IMR-90 (cell line): ENCODE results near the gene NKD1. TPM values are rescaled to one million over a fixed set of nuclear protein-coding genes. Genes with fewer than 3 reads are reported as not detected.

Source experiments
- ATAC-seq: fragments of 200-7000 bp; cut with Tn5 transposase; 2 replicates; pipeline ENCODE4 v1.9.1; 2020; ENCODE audit warnings: low read depth, mild to moderate bottlenecking, moderate library complexity
- BruUV-seq: library from RNA; stranded (reverse); fragments of 400-500 nt; replicated peaks from 2 replicates; lab custom pipeline; 2021; lab: Mats Ljungman, UMichigan
- CTCF ChIA-PET: fragments of 300-600 bp; formaldehyde crosslinking; extraction: SDS; loops from one replicate; lab custom pipeline; 2021; ENCODE audit warnings: antibody characterized with exemption; lab: Yijun Ruan, JAX
- POLR2A ChIA-PET: fragments of 300-600 bp; sonication (Branson Sonifier 250); formaldehyde crosslinking; loops from one replicate; lab custom pipeline; 2022; ENCODE audit warnings: antibody characterized with exemption; ENCODE audit not compliant: unreplicated experiment; lab: Charles Lee
- DNase-seq: peaks from one replicate; pipeline ENCODE4 v3.0.0; 2013
- H2AFZ ChIP-seq: replicated peaks from 2 replicates; pipeline ENCODE3; 2013; ENCODE audit warnings: low read length, mild to moderate bottlenecking; ENCODE audit not compliant: poor library complexity
- H2AK5ac ChIP-seq: 2 replicates; pipeline ENCODE4 v1.6.1; 2013; ENCODE audit warnings: low read depth, low read length, inconsistent platforms
- H2AK9ac ChIP-seq: replicated peaks from 2 replicates; pipeline ENCODE3; 2013; ENCODE audit warnings: mild to moderate bottlenecking, low read depth, low read length, moderate library complexity; ENCODE audit not compliant: poor library complexity
- H2BK120ac ChIP-seq: 2 replicates; pipeline ENCODE4 v1.6.1; 2013; ENCODE audit warnings: low read depth, low read length, inconsistent platforms
- H2BK15ac ChIP-seq: 3 replicates; pipeline ENCODE4 v1.6.1; 2013; ENCODE audit warnings: low read depth, low read length, inconsistent platforms
- H2BK20ac ChIP-seq: 2 replicates; pipeline ENCODE4 v1.6.1; 2013; ENCODE audit warnings: low read depth, mild to moderate bottlenecking, inconsistent platforms, low read length, moderate library complexity
- H2BK5ac ChIP-seq: 2 replicates; pipeline ENCODE4 v1.6.1; 2013; ENCODE audit warnings: mild to moderate bottlenecking, low read depth, low read length, inconsistent platforms; ENCODE audit not compliant: poor library complexity, severe bottlenecking
- H3K14ac ChIP-seq: replicated peaks from 2 replicates; pipeline ENCODE4 v1.6.1; 2013; ENCODE audit warnings: low read depth, low read length, inconsistent platforms
- H3K18ac ChIP-seq: 2 replicates; pipeline ENCODE4 v1.6.1; 2013; ENCODE audit warnings: low read depth, low read length, control low read depth
- H3K23ac ChIP-seq: 2 replicates; pipeline ENCODE4 v1.6.1; 2013; ENCODE audit warnings: low read depth, low read length, inconsistent platforms
- H3K27ac ChIP-seq: 2 replicates; pipeline ENCODE4 v1.5.1; 2013; ENCODE audit warnings: mild to moderate bottlenecking, control low read depth, low read length; ENCODE audit not compliant: insufficient read depth
- H3K27me3 ChIP-seq: 2 replicates; pipeline ENCODE4 v1.6.1; 2013; ENCODE audit warnings: low read length; ENCODE audit not compliant: control insufficient read depth, insufficient read depth
- H3K36me3 ChIP-seq: 2 replicates; pipeline ENCODE4 v1.6.1; 2013; ENCODE audit warnings: low read length, mixed read lengths; ENCODE audit not compliant: control insufficient read depth, insufficient read depth
- H3K4ac ChIP-seq: 2 replicates; pipeline ENCODE4 v1.6.1; 2013; ENCODE audit warnings: low read depth, low read length, inconsistent platforms
- H3K4me1 ChIP-seq: 2 replicates; pipeline ENCODE4 v1.6.1; 2013; ENCODE audit warnings: low read length, mixed read lengths; ENCODE audit not compliant: control insufficient read depth, insufficient read depth
- H3K4me2 ChIP-seq: 2 replicates; pipeline ENCODE4 v1.6.1; 2013; ENCODE audit warnings: low read depth, mild to moderate bottlenecking, control low read depth, low read length, moderate library complexity
- H3K4me3 ChIP-seq: 2 replicates; pipeline ENCODE4 v1.5.1; 2013; ENCODE audit warnings: low read depth, mild to moderate bottlenecking, control low read depth, low read length, moderate library complexity; ENCODE audit not compliant: insufficient read depth
- H3K56ac ChIP-seq: 2 replicates; pipeline ENCODE4 v1.6.1; 2013; ENCODE audit warnings: low read length, inconsistent platforms; ENCODE audit not compliant: insufficient read depth; ENCODE audit errors: extremely low read depth
- H3K79me1 ChIP-seq, 2 experiments: 2 replicates each; pipeline ENCODE4 v1.6.1; 2013; ENCODE audit warnings: low read length in 2 of 2, inconsistent platforms in 1 of 2, low read depth in 1 of 2
- H3K9ac ChIP-seq: 2 replicates; pipeline ENCODE4 v1.6.1; 2013; ENCODE audit warnings: low read depth, low read length, control low read depth
- H3K9me1 ChIP-seq: 2 replicates; pipeline ENCODE4 v1.6.1; 2013; ENCODE audit warnings: low read length, inconsistent platforms; ENCODE audit not compliant: insufficient read depth
- H3K9me3 ChIP-seq: 2 replicates; pipeline ENCODE4 v1.6.1; 2013; ENCODE audit warnings: low read length; ENCODE audit not compliant: control insufficient read depth, insufficient read depth
- H4K20me1 ChIP-seq: 2 replicates; pipeline ENCODE4 v1.6.1; 2013; ENCODE audit warnings: low read length, inconsistent platforms; ENCODE audit not compliant: insufficient read depth
- H4K5ac ChIP-seq: 2 replicates; pipeline ENCODE4 v1.6.1; 2013; ENCODE audit warnings: mild to moderate bottlenecking, low read depth, low read length, control low read depth
- H4K8ac ChIP-seq, 2 experiments: 2 replicates each; pipeline ENCODE4 v1.6.1; 2013; ENCODE audit warnings: low read depth in 2 of 2, low read length in 2 of 2, control low read depth in 1 of 2, inconsistent platforms in 1 of 2
- H4K91ac ChIP-seq: 2 replicates; pipeline ENCODE4 v1.6.1; 2013; ENCODE audit warnings: low read depth, low read length, inconsistent platforms; ENCODE audit not compliant: insufficient read depth
- BHLHE40 ChIP-seq: fragments of 150-350 bp; IDR thresholded peaks from 2 replicates; pipeline ENCODE4 v1.6.1; 2016; ENCODE audit warnings: mild to moderate bottlenecking, low read depth, low read length
- CEBPB ChIP-seq: IDR thresholded peaks from 2 replicates; pipeline ENCODE4 v1.6.1; 2012; ENCODE audit warnings: low read depth, low read length, improper control_type of control experiment
- CHD1 ChIP-seq: IDR thresholded peaks from 2 replicates; pipeline ENCODE4 v1.6.1; 2012; ENCODE audit warnings: low read depth, low read length, improper control_type of control experiment
- CTCF ChIP-seq: conservative IDR thresholded peaks from 2 replicates; pipeline ENCODE4 v1.5.1; 2012; ENCODE audit warnings: mild to moderate bottlenecking, low read depth, low read length, improper control_type of control experiment
- ELK1 ChIP-seq: fragments of 150-350 bp; IDR thresholded peaks from 2 replicates; pipeline ENCODE4 v1.6.1; 2016; ENCODE audit warnings: low read depth, mild to moderate bottlenecking, low read length, moderate library complexity, borderline replicate concordance
- FOS ChIP-seq: fragments of 150-350 bp; IDR thresholded peaks from 2 replicates; pipeline ENCODE4 v1.6.1; 2016; ENCODE audit warnings: low read depth, low read length
- MAFK ChIP-seq: IDR thresholded peaks from 2 replicates; pipeline ENCODE4 v1.6.1; 2012; ENCODE audit warnings: low read depth, low read length, improper control_type of control experiment
- MAZ ChIP-seq: IDR thresholded peaks from 2 replicates; pipeline ENCODE4 v1.6.1; 2012; ENCODE audit warnings: low read depth, mild to moderate bottlenecking, low read length, improper control_type of control experiment, moderate library complexity, borderline replicate concordance
- MXI1 ChIP-seq: IDR thresholded peaks from 2 replicates; pipeline ENCODE4 v1.6.1; 2012; ENCODE audit warnings: low read depth, mild to moderate bottlenecking, low read length, moderate library complexity, borderline replicate concordance
- NFE2L2 ChIP-seq: fragments of 150-350 bp; IDR thresholded peaks from 2 replicates; pipeline ENCODE4 v1.6.1; 2016; ENCODE audit warnings: low read depth, mild to moderate bottlenecking, low read length
- POLR2A ChIP-seq: IDR thresholded peaks from 2 replicates; pipeline ENCODE4 v1.6.1; 2012; ENCODE audit warnings: mild to moderate bottlenecking, low read depth, low read length
- RAD21 ChIP-seq: IDR thresholded peaks from 2 replicates; pipeline ENCODE4 v1.6.1; 2012; ENCODE audit warnings: low read length, improper control_type of control experiment
- RCOR1 ChIP-seq: IDR thresholded peaks from 2 replicates; pipeline ENCODE4 v1.6.1; 2012; ENCODE audit warnings: mild to moderate bottlenecking, low read length, improper control_type of control experiment; ENCODE audit not compliant: insufficient replicate concordance
- RFX5 ChIP-seq: IDR thresholded peaks from 2 replicates; pipeline ENCODE4 v1.8.0; 2012; ENCODE audit warnings: low read depth, mild to moderate bottlenecking, low read length, moderate library complexity
- SMC3 ChIP-seq: fragments of 150-350 bp; IDR thresholded peaks from 2 replicates; pipeline ENCODE4 v1.6.1; 2016; ENCODE audit warnings: low read depth, mild to moderate bottlenecking, antibody characterized with exemption, low read length, moderate library complexity
- USF2 ChIP-seq: fragments of 150-350 bp; IDR thresholded peaks from 2 replicates; pipeline ENCODE4 v1.6.1; 2017; ENCODE audit warnings: mild to moderate bottlenecking, antibody characterized with exemption, low read length, low read depth
- WGBS, 2 experiments: methylation state at CpG; one replicate each; pipeline versions ENCODE4 v1.1.5 to v1.1.7; 2013; ENCODE audit warnings: missing lambda C conversion rate in 2 of 2; ENCODE audit not compliant: insufficient read length in 1 of 2; ENCODE audit errors: extremely low coverage in 2 of 2; 5-methylcytosine and 5-hydroxymethylcytosine counted together
- dilution Hi-C: fragments of 300-500 bp; cut with HindIII; formaldehyde crosslinking; loops from one replicate; pipeline ENCODE4 v1.14.3; 2018; ENCODE audit warnings: low sequenced_read_pairs; ENCODE audit not compliant: unreplicated experiment
- in situ Hi-C: fragments of 300-500 bp; cut with MboI; formaldehyde crosslinking; loops from 3 replicates; pipeline ENCODE4 v1.14.3; 2019; ENCODE audit warnings: low sequenced_read_pairs, inconsistent platforms, mixed read lengths
- intact Hi-C: fragments of 100-400 bp; cut with micrococcal nuclease; formaldehyde crosslinking; loops from 2 replicates; pipeline ENCODE4 v1.10.0; 2022
- polyA plus RNA-seq, 3 experiments: library from polyadenylated mRNA; depleted of rRNA; stranded (reverse); fragments of >200 nt; gene quantifications; 2 replicates each; pipeline ENCODE4 v1.2.3, GENCODE V29; 2012; ENCODE audit warnings: low replicate concordance in 1 of 3
- total RNA-seq: library from RNA; depleted of rRNA; stranded (reverse); fragments of >200 nt; gene quantifications from 2 replicates; pipeline ENCODE4 v1.2.3, GENCODE V29; 2012

NKD1 gene
- total and polyA plus RNA-seq, 2 of the 4 experiments (the other 2 are of a cell fraction): not detected

- ATAC-seq: no peak
- no peak overlapping the region for H2AK9ac ChIP-seq
- no peak overlapping the region for H2AFZ ChIP-seq
- H2BK5ac ChIP-seq: no peak overlapping the region
- H3K4ac ChIP-seq: no peak overlapping the region
- no peaks in the 10 kb centered on the region for H3K4me1 ChIP-seq
- dilution Hi-C loops (no loop called here), in situ Hi-C loops (no loop called here), intact Hi-C loops (no loop called here)
- TF ChIP-seq NFE2L2 (no peak), CHD1 (no peak), RFX5 (no peak), FOS (no peak), CEBPB (no peak), SMC3 (no peak), CTCF (no peak), MXI1 (no peak), BHLHE40 (no peak), USF2 (no peak), MAFK (no peak), MAZ (no peak), RCOR1 (no peak), ELK1 (no peak), POLR2A (no peak), RAD21 (no peak)
- H2BK120ac ChIP-seq: no peak overlapping the region
- H3K14ac ChIP-seq: no peak overlapping the region
- no peak overlapping the region for H2AK5ac ChIP-seq
- BruUV-seq: no TSS peak
- no peaks in the 10 kb centered on the region for H3K79me1 ChIP-seq
- POLR2A ChIA-PET: no interaction called here
- CTCF ChIA-PET: no interaction called here
- H2BK15ac ChIP-seq: no peak overlapping the region
- no peak overlapping the region for H3K27ac ChIP-seq
- no peaks in the 10 kb centered on the region for H3K9me1 ChIP-seq
- H3K4me2 ChIP-seq: no peak overlapping the region
- DNase-seq: no peak
- H3K9ac ChIP-seq: no peak overlapping the region
- H3K23ac ChIP-seq: no peak overlapping the region
- H3K18ac ChIP-seq: no peak overlapping the region
- no peaks in the 10 kb centered on the region for H3K36me3 ChIP-seq
- no peak overlapping the region for H3K56ac ChIP-seq
- H4K5ac ChIP-seq: no peak overlapping the region
- H3K27me3 ChIP-seq: peaks cover 8% of the 10 kb centered on the region
- WGBS, 2 experiments: 78% methylated on average over 6 of the region's 10 CpGs; no CpG with 5 or more reads in 1 of the 2 experiments
- H4K91ac ChIP-seq: no peak overlapping the region
- H3K9me3 ChIP-seq: no peaks in the 10 kb centered on the region
- H2BK20ac ChIP-seq: no peak overlapping the region
- no peaks in the 10 kb centered on the region for H4K20me1 ChIP-seq
- no peak overlapping the region for H3K4me3 ChIP-seq
- no peak overlapping the region for H4K8ac ChIP-seq
These were observed 71.7 kb downstream of the NKD1 start for GRCh38 chr16:50619702-50620491.
